Coronary artery (tissue), 2 donors: Measurements from ENCODE around the gene CPNE9.
A peak's percentile ranks its signal among the peaks of the same experiment; 100 is the strongest.

Experiments used
- DNase-seq: peaks from one replicate; pipeline ENCODE4 v3.0.0-alpha.2; 2017; ENCODE audit warnings: low spot score
- H3K27ac ChIP-seq, 2 donors: fragments of 200-600 bp; sonication (generic); one replicate each; pipeline ENCODE4 v1.5.1; 2016 to 2019
- H3K4me3 ChIP-seq: fragments of 200-600 bp; sonication (generic); 2 replicates; pipeline ENCODE4 v1.5.1; 2016; ENCODE audit warnings: mild to moderate bottlenecking, moderate library complexity
- TF ChIP-seq, protein P1 (sequence below): fragments of 200-600 bp; sonication (generic); IDR thresholded peaks from one replicate; pipeline ENCODE4 v1.5.1; 2019; ENCODE audit warnings: antibody characterized with exemption

Gene CPNE9

DNA sequence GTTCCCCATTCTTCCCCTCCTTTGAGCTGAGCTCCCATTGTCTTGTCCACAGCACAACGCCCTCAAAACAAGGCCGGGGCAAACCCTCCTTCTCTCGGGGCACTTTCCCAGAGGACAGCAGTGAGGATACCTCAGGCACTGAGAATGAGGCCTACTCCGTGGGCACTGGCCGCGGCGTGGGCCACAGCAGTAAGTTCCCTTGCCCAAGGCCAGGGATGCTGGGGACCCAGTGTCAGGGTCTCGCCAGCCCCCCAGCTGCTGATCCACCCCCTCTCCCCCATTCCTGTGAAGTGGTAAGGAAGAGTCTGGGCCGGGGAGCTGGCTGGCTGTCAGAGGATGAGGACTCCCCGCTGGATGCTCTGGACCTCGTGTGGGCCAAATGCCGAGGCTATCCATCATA is 41.9 kb downstream of the CPNE9 start:
- Histone ChIP-seq H3K27ac (no peak overlapping the region), H3K4me3 (no peak overlapping the region)
- TF ChIP-seq, protein P1, sequence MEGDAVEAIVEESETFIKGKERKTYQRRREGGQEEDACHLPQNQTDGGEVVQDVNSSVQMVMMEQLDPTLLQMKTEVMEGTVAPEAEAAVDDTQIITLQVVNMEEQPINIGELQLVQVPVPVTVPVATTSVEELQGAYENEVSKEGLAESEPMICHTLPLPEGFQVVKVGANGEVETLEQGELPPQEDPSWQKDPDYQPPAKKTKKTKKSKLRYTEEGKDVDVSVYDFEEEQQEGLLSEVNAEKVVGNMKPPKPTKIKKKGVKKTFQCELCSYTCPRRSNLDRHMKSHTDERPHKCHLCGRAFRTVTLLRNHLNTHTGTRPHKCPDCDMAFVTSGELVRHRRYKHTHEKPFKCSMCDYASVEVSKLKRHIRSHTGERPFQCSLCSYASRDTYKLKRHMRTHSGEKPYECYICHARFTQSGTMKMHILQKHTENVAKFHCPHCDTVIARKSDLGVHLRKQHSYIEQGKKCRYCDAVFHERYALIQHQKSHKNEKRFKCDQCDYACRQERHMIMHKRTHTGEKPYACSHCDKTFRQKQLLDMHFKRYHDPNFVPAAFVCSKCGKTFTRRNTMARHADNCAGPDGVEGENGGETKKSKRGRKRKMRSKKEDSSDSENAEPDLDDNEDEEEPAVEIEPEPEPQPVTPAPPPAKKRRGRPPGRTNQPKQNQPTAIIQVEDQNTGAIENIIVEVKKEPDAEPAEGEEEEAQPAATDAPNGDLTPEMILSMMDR, result no peak
- DNase-seq, result no peak

DNA sequence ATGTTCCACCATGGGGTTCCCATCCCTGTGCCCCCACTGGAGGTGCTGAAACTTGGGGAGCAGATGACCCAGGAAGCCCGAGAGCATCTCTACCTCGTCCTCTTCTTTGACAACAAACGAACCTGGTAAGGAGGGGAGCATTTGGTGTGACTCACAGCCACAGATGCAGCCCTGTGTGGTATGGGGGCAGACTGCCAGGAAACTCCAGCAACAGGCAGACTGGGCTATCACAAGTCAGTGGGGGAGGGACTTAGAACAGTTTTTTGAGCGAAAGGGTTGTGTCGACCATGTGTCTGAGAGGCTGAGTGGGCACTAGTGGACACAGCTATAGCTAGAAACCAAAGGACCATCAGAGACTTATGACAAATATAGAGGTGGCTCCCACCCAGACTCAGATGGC is 42.7 kb downstream of the CPNE9 start:
- TF ChIP-seq, protein P1, result no peak
- no peak for DNase-seq
- Histone ChIP-seq H3K27ac (no peak overlapping the region), H3K4me3 (no peak overlapping the region)

DNA sequence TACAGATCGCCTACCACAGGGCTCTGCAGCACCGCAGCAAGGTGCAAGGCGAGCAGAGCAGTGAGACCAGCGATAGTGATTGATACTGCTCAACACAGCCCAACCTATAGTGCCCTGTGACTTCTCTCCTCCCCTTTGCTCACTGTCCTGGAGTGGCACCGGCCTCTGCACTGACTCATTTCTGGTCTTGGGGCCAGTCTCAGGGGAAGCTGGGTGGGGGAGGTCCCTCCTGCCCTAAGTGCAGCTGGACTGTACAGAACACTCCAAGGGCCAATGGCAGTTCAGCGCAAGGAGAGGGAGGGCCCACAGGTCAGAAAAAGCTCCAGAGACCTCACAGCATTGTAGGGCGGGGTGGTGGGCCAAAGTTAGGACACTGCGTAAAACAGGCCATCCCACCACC is 43.6 kb downstream of the CPNE9 start:
- TF ChIP-seq, protein P1, result no peak
- no peak for DNase-seq
- Histone ChIP-seq H3K27ac (no peak overlapping the region), H3K4me3 (no peak overlapping the region)

DNA sequence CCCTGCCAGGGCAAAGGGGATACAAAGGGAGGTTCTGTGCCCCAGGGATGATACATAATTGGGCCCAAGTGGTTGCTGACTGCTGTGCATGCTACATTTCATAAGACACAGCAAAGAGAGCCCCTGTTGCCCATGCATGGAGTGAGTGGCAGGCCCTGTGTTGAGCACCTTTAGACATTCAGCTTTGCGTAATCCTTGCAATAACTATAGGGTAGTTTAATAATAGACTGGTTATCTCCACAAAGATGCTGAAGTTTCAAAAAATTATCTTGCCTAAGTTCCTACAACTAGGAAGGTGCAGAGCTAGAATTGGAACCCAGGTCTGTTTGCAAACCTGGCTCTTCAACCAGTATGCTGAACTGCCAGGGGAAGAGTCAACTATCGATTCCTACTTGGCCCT is 44.4 kb downstream of the CPNE9 start:
- DNase-seq, result no peak
- TF ChIP-seq, protein P1, result no peak
- H3K27ac ChIP-seq, result no peak overlapping the region
- H3K4me3 ChIP-seq, result no peak overlapping the region

DNA sequence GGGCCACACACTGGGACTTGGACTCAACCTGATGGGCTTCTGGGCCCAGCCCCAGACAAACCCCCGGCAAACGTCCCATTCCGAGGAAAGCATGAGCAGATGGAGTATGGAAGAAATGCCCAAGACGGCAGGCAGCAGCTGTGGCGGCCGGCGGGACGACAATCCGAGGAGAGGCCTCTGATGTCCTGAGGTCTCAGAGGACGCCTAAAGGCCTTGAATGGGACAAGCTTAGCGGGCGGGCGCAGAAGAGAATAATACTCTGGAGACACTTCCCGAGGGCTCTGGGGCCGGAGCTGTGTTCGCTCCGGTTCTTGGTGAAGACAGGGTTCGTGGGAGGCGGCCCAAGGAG is 45.6 kb downstream of the CPNE9 start:
- H3K4me3 ChIP-seq, result peak overlapping the region; percentile 77
- peak overlapping the region; percentile 42 to 94 for H3K27ac ChIP-seq
- DNase-seq, result no peak
- TF ChIP-seq, protein P1, result no peak

DNA sequence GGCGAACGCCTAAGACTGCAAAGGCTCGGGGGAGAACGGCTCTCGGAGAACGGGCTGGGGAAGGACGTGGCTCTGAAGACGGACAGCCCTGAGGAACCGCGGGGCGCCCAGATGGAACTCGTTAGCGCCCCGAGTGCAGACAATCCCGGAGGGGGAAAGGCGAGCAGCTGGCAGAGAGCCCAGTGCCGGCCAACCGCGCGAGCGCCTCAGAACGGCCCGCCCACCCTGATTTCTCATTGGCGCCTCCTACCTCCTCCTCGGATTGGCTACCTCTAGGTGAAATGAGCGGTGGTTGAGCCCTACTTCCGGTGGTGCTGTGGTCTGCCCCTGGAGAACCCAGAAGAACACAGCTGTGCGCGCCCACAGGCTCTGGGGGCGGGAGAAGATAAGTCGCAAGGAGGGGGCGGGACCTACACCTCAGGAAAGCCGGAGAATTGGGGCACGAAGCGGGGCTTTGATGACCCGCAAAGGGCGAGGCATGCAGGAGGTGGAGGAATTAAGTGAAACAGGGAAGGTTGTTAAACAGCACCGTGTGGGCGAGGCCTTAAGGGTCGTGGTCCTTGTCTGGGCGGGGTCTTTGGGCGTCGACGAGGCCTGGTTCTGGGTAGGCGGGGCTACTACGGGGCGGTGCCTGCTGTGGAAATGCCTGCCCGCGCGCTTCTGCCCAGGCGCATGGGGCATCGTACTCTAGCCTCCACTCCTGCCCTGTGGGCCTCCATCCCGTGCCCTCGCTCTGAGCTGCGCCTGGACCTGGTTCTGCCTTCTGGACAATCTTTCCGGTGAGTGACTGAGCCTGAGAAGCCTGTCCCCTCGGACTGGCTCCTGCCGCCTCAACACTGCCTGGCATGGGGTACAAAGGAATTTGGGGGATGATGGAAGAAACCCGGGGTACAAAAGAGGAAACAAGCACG is 46.3 kb downstream of the CPNE9 start, which contains the start of gene OGG1:
Gene OGG1, plus strand, starts transcription at position 308 of the 911 bp plus-strand sequence. Its CDS starts 335 bp downstream, at position 643.
- Histone ChIP-seq H3K4me3 (peak within 1 kb of the TSS; percentile 77), H3K27ac (peak within 1 kb of the TSS; percentile 42 to 94)
- peak; percentile 99 for DNase-seq
- TF ChIP-seq, protein P1, result no peak
